Esophagus squamous epithelium (tissue), 4 donors: ENCODE data around the gene PTK6.

Experiments used
- POLR2A ChIP-seq, 4 donors: fragments of 450-650 bp; IDR thresholded peaks; one replicate each; pipeline ENCODE4 v1.6.1; 2017; ENCODE audit warnings: antibody characterized with exemption in 4 of 4, mild to moderate bottlenecking in 4 of 4, moderate library complexity in 3 of 4
- TF ChIP-seq, protein P1 (sequence below), 6 experiments: fragments of 450-650 bp in 4 of 6; fragments of 200-600 bp in 2 of 6; sonication (generic) in 2 of 6; IDR thresholded peaks; one replicate each; pipeline ENCODE4 v1.5.1; 2016 to 2019; ENCODE audit warnings: antibody characterized with exemption in 6 of 6, mild to moderate bottlenecking in 4 of 6, moderate library complexity in 4 of 6

DNA sequence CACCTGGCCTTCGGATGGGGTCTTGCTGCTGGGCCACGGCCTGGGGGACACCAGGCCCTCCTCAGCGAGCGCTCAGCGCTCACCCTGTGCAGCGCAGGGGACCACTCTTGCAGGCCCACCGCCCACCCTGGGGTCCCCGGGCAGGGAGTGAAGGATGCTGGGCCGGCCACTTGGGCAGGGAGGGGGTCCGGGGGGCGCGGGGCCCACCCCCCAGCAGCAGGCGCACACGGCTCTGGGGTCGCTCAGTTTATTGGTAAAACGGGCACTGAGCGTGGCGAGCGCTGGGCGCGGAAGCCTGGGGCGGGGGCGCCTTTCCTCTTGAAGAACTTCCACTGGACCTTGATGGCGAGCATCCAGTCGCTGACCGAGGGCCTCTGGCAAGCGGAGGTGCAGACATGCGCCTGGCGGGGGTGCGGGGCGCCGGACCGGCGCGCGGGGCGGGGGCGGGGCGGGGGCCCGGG lies 49.4 kb downstream of the PTK6 start:
- TF ChIP-seq, protein P1, sequence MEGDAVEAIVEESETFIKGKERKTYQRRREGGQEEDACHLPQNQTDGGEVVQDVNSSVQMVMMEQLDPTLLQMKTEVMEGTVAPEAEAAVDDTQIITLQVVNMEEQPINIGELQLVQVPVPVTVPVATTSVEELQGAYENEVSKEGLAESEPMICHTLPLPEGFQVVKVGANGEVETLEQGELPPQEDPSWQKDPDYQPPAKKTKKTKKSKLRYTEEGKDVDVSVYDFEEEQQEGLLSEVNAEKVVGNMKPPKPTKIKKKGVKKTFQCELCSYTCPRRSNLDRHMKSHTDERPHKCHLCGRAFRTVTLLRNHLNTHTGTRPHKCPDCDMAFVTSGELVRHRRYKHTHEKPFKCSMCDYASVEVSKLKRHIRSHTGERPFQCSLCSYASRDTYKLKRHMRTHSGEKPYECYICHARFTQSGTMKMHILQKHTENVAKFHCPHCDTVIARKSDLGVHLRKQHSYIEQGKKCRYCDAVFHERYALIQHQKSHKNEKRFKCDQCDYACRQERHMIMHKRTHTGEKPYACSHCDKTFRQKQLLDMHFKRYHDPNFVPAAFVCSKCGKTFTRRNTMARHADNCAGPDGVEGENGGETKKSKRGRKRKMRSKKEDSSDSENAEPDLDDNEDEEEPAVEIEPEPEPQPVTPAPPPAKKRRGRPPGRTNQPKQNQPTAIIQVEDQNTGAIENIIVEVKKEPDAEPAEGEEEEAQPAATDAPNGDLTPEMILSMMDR (IDR thresholded peaks at IDR 0.05): no peak
- no peak for TF ChIP-seq POLR2A (IDR thresholded peaks at IDR 0.05)
